WTC11 (cell line): Measurements from ENCODE around the gene PRKCE.

ENCODE experiments used
- CREB1 ChIP-seq: sonication (generic); formaldehyde crosslinking; IDR thresholded peaks from 2 replicates; pipeline ENCODE4 v1.8.0; 2023; ENCODE audit warnings: mild to moderate bottlenecking, missing genetic modification reagents
- JUN ChIP-seq: sonication (generic); formaldehyde crosslinking; IDR thresholded peaks from 2 replicates; pipeline ENCODE4 v1.8.0; 2023; ENCODE audit warnings: mild to moderate bottlenecking, missing genetic modification reagents
- NR2C2 ChIP-seq: sonication (generic); formaldehyde crosslinking; IDR thresholded peaks from 2 replicates; pipeline ENCODE4 v1.8.0; 2022; ENCODE audit warnings: mild to moderate bottlenecking, missing genetic modification reagents
- SP1 ChIP-seq: sonication (generic); formaldehyde crosslinking; conservative IDR thresholded peaks from 2 replicates; pipeline ENCODE4 v1.8.1; 2022; ENCODE audit warnings: missing genetic modification reagents
- ZNF232 ChIP-seq: sonication (generic); formaldehyde crosslinking; IDR thresholded peaks from 2 replicates; pipeline ENCODE4 v1.8.0; 2022; ENCODE audit warnings: mild to moderate bottlenecking, missing genetic modification reagents
- ZNF416 ChIP-seq: fragments of 250-450 bp; sonication (Bioruptor Pico); IDR thresholded peaks from 2 replicates; pipeline ENCODE4 v1.9.0; 2021; ENCODE audit warnings: mild to moderate bottlenecking, inconsistent platforms
- TF ChIP-seq, protein P1 (sequence below): fragments of 200-600 bp; IDR thresholded peaks from 2 replicates; pipeline ENCODE4 v1.8.0; 2022; ENCODE audit warnings: antibody characterized with exemption
- TF ChIP-seq, protein P2 (sequence below): sonication (generic); formaldehyde crosslinking; IDR thresholded peaks from 2 replicates; pipeline ENCODE4 v1.8.0; 2022; ENCODE audit warnings: mild to moderate bottlenecking, missing genetic modification reagents
- TF ChIP-seq, protein P3 (sequence below): sonication (generic); formaldehyde crosslinking; conservative IDR thresholded peaks from 2 replicates; pipeline ENCODE4 v1.8.1; 2022; ENCODE audit warnings: mild to moderate bottlenecking, missing genetic modification reagents
- TF ChIP-seq, protein P4 (sequence below): sonication (generic); formaldehyde crosslinking; IDR thresholded peaks from 2 replicates; pipeline ENCODE4 v1.8.0; 2023; ENCODE audit warnings: mild to moderate bottlenecking, missing genetic modification reagents
- TF ChIP-seq, protein P5 (sequence below): sonication (generic); formaldehyde crosslinking; IDR thresholded peaks from 2 replicates; pipeline ENCODE4 v1.8.1; 2023; ENCODE audit warnings: mild to moderate bottlenecking, moderate library complexity, missing genetic modification reagents
- TF ChIP-seq, protein P6 (sequence below): sonication (generic); formaldehyde crosslinking; IDR thresholded peaks from 2 replicates; pipeline ENCODE4 v1.8.0; 2022; ENCODE audit warnings: mild to moderate bottlenecking, missing genetic modification reagents
- TF ChIP-seq, protein P7 (sequence below): sonication (generic); formaldehyde crosslinking; IDR thresholded peaks from 2 replicates; pipeline ENCODE4 v1.8.1; 2023; ENCODE audit warnings: mild to moderate bottlenecking, missing genetic modification reagents, moderate library complexity

DNA sequence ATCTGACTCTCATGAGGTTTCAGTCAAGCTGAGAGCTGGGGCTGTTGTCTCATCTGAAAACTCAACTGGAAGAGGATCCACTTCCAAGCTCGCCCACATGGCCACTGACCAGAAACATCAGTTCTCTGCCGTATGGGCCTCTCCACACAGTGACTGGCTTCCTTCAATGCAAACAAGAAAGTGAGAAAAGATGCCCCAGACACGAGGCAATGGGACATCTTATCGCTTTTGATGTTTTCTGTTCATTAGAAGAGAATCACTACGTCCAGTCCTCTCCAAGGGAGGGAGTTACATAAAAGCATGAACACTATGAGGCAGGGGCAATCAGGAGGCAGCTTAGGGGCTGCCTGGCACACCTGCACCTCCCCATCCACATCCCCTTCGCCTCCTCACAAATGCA lies 338.7 kb downstream of the PRKCE start:
- TF ChIP-seq, protein P1, sequence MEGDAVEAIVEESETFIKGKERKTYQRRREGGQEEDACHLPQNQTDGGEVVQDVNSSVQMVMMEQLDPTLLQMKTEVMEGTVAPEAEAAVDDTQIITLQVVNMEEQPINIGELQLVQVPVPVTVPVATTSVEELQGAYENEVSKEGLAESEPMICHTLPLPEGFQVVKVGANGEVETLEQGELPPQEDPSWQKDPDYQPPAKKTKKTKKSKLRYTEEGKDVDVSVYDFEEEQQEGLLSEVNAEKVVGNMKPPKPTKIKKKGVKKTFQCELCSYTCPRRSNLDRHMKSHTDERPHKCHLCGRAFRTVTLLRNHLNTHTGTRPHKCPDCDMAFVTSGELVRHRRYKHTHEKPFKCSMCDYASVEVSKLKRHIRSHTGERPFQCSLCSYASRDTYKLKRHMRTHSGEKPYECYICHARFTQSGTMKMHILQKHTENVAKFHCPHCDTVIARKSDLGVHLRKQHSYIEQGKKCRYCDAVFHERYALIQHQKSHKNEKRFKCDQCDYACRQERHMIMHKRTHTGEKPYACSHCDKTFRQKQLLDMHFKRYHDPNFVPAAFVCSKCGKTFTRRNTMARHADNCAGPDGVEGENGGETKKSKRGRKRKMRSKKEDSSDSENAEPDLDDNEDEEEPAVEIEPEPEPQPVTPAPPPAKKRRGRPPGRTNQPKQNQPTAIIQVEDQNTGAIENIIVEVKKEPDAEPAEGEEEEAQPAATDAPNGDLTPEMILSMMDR, result no peak
- TF ChIP-seq, protein P2, sequence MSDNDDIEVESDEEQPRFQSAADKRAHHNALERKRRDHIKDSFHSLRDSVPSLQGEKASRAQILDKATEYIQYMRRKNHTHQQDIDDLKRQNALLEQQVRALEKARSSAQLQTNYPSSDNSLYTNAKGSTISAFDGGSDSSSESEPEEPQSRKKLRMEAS (CRISPR knock-in tag), result no peak
- TF ChIP-seq, protein P3, sequence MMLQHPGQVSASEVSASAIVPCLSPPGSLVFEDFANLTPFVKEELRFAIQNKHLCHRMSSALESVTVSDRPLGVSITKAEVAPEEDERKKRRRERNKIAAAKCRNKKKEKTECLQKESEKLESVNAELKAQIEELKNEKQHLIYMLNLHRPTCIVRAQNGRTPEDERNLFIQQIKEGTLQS, result no peak
- TF ChIP-seq ZNF416 (CRISPR knock-in tag) (no peak), CREB1 (CRISPR knock-in tag) (no peak), ZNF232 (CRISPR knock-in tag) (no peak), NR2C2 (CRISPR knock-in tag) (no peak), SP1 (CRISPR knock-in tag) (no peak), JUN (no peak)
- TF ChIP-seq, protein P4, sequence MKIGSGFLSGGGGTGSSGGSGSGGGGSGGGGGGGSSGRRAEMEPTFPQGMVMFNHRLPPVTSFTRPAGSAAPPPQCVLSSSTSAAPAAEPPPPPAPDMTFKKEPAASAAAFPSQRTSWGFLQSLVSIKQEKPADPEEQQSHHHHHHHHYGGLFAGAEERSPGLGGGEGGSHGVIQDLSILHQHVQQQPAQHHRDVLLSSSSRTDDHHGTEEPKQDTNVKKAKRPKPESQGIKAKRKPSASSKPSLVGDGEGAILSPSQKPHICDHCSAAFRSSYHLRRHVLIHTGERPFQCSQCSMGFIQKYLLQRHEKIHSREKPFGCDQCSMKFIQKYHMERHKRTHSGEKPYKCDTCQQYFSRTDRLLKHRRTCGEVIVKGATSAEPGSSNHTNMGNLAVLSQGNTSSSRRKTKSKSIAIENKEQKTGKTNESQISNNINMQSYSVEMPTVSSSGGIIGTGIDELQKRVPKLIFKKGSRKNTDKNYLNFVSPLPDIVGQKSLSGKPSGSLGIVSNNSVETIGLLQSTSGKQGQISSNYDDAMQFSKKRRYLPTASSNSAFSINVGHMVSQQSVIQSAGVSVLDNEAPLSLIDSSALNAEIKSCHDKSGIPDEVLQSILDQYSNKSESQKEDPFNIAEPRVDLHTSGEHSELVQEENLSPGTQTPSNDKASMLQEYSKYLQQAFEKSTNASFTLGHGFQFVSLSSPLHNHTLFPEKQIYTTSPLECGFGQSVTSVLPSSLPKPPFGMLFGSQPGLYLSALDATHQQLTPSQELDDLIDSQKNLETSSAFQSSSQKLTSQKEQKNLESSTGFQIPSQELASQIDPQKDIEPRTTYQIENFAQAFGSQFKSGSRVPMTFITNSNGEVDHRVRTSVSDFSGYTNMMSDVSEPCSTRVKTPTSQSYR (CRISPR knock-in tag), result no peak
- TF ChIP-seq, protein P5, sequence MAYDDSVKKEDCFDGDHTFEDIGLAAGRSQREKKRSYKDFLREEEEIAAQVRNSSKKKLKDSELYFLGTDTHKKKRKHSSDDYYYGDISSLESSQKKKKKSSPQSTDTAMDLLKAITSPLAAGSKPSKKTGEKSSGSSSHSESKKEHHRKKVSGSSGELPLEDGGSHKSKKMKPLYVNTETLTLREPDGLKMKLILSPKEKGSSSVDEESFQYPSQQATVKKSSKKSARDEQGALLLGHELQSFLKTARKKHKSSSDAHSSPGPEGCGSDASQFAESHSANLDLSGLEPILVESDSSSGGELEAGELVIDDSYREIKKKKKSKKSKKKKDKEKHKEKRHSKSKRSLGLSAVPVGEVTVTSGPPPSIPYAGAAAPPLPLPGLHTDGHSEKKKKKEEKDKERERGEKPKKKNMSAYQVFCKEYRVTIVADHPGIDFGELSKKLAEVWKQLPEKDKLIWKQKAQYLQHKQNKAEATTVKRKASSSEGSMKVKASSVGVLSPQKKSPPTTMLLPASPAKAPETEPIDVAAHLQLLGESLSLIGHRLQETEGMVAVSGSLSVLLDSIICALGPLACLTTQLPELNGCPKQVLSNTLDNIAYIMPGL (CRISPR knock-in tag), result no peak
- TF ChIP-seq, protein P6, sequence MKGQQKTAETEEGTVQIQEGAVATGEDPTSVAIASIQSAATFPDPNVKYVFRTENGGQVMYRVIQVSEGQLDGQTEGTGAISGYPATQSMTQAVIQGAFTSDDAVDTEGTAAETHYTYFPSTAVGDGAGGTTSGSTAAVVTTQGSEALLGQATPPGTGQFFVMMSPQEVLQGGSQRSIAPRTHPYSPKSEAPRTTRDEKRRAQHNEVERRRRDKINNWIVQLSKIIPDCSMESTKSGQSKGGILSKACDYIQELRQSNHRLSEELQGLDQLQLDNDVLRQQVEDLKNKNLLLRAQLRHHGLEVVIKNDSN (CRISPR knock-in tag), result no peak
- TF ChIP-seq, protein P7, sequence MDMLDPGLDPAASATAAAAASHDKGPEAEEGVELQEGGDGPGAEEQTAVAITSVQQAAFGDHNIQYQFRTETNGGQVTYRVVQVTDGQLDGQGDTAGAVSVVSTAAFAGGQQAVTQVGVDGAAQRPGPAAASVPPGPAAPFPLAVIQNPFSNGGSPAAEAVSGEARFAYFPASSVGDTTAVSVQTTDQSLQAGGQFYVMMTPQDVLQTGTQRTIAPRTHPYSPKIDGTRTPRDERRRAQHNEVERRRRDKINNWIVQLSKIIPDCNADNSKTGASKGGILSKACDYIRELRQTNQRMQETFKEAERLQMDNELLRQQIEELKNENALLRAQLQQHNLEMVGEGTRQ, result no peak
